GM23248 (cell line): ENCODE data around the gene VPS8. TPM values are rescaled to one million over a fixed set of nuclear protein-coding genes. Genes with fewer than 3 reads are reported as not detected.

ENCODE experiments used
- DNase-seq: peaks from one replicate; pipeline ENCODE4 v3.0.0-alpha.2; 2015
- H2AFZ ChIP-seq: fragments of 200-600 bp; sonication (generic); 2 replicates; pipeline ENCODE4 v1.6.1; 2016; ENCODE audit warnings: antibody characterized with exemption
- H3F3A ChIP-seq: fragments of 200-600 bp; sonication (generic); 2 replicates; pipeline ENCODE4 v1.6.1; 2016; ENCODE audit warnings: mild to moderate bottlenecking, antibody characterized with exemption, mixed run types; ENCODE audit not compliant: insufficient read depth
- H3K27ac ChIP-seq: fragments of 200-600 bp; sonication (generic); 2 replicates; pipeline ENCODE4 v1.5.1; 2016; ENCODE audit warnings: mild to moderate bottlenecking
- H3K27me3 ChIP-seq: fragments of 200-600 bp; sonication (generic); replicated peaks from 2 replicates; pipeline ENCODE4 v1.6.1; 2016; ENCODE audit warnings: mild to moderate bottlenecking; ENCODE audit not compliant: insufficient read depth
- H3K36me3 ChIP-seq: fragments of 200-600 bp; sonication (generic); 2 replicates; pipeline ENCODE4 v1.6.1; 2016; ENCODE audit warnings: low read depth, mild to moderate bottlenecking
- H3K4me1 ChIP-seq: fragments of 200-600 bp; sonication (generic); 2 replicates; pipeline ENCODE4 v1.6.1; 2016; ENCODE audit warnings: mild to moderate bottlenecking; ENCODE audit not compliant: insufficient read depth
- H3K4me2 ChIP-seq: fragments of 200-600 bp; sonication (generic); one replicate; pipeline ENCODE4 v1.6.1; 2016; ENCODE audit warnings: mild to moderate bottlenecking; ENCODE audit not compliant: unreplicated experiment
- H3K4me3 ChIP-seq: fragments of 200-600 bp; sonication (generic); 2 replicates; pipeline ENCODE4 v1.5.1; 2016; ENCODE audit warnings: mild to moderate bottlenecking
- H3K79me2 ChIP-seq: fragments of 200-600 bp; sonication (generic); 2 replicates; pipeline ENCODE4 v1.6.1; 2016; ENCODE audit warnings: mild to moderate bottlenecking; ENCODE audit not compliant: insufficient read depth
- H3K9ac ChIP-seq: fragments of 200-600 bp; sonication (generic); 2 replicates; pipeline ENCODE4 v1.6.1; 2016; ENCODE audit warnings: mild to moderate bottlenecking
- H3K9me2 ChIP-seq: fragments of 200-600 bp; sonication (generic); 2 replicates; pipeline ENCODE4 v1.6.1; 2016; ENCODE audit warnings: mixed run types, mild to moderate bottlenecking, moderate library complexity; ENCODE audit not compliant: insufficient read depth
- H3K9me3 ChIP-seq: fragments of 200-600 bp; sonication (generic); one replicate; pipeline ENCODE4 v1.6.1; 2017; ENCODE audit warnings: low read depth
- H4K20me1 ChIP-seq: fragments of 200-600 bp; sonication (generic); 2 replicates; pipeline ENCODE4 v1.6.0; 2016; ENCODE audit not compliant: insufficient read depth
- EZH2 ChIP-seq: fragments of 200-600 bp; sonication (generic); IDR thresholded peaks from 2 replicates; pipeline ENCODE4 v1.6.1; 2018; ENCODE audit warnings: antibody characterized with exemption, mild to moderate bottlenecking; ENCODE audit not compliant: insufficient read depth, poor library complexity, severe bottlenecking
- EZH2phosphoT487 ChIP-seq: fragments of 200-600 bp; sonication (generic); IDR thresholded peaks from 2 replicates; pipeline ENCODE4 v1.6.1; 2018; ENCODE audit warnings: antibody characterized with exemption, moderate library complexity, mild to moderate bottlenecking, low read depth; ENCODE audit not compliant: insufficient read depth
- WGBS, 2 experiments: methylation state at CpG; one replicate each; pipeline ENCODE4 v1.1.6; 2015 to 2017; ENCODE audit warnings: low lambda C conversion rate in 2 of 2, low coverage in 1 of 2; ENCODE audit errors: missing lambda C conversion rate in 2 of 2; 5-methylcytosine and 5-hydroxymethylcytosine counted together
- in situ Hi-C: fragments of 300-500 bp; cut with MboI; formaldehyde crosslinking; loops from 2 replicates; pipeline ENCODE4 v1.15.0; 2020
- polyA plus RNA-seq: library from polyadenylated mRNA; unstranded; fragments of >200 nt; fragmentation: Nextera tagmentation; extraction: Ambion mirVana; gene quantifications from 2 replicates; pipeline ENCODE4 v1.2.1, GENCODE V29; 2016
- total RNA-seq: library from RNA; depleted of rRNA; stranded (reverse); fragments of >200 nt; shearing (Covaris generic); gene quantifications from 2 replicates; pipeline ENCODE4 v1.2.3, GENCODE V29; 2014

Gene VPS8
- total and polyA plus RNA-seq, 2 experiments from 2014 or later, result 17.8 to 45.5 TPM

GRCh38 chr3:184814214-184814613 lies 2.2 kb downstream of the VPS8 start:
- Histone ChIP-seq H3K4me3 (no peak overlapping the region), H3K9ac (no peak overlapping the region), H3K4me1 (peaks cover 6% of the 10 kb centered on the region; the same call in 1 of the 2 replicates), H3K27me3 (no peaks in the 10 kb centered on the region), H3K27ac (no peak overlapping the region), H3K79me2 (peaks cover 39% of the 10 kb centered on the region), H2AFZ (no peak overlapping the region), H3F3A (no peaks in the 10 kb centered on the region), H4K20me1 (no peaks in the 10 kb centered on the region), H3K9me2 (no peaks in the 10 kb centered on the region), H3K9me3 (no peaks in the 10 kb centered on the region), H3K4me2 (no peak overlapping the region), H3K36me3 (no peaks in the 10 kb centered on the region)
- in situ Hi-C loops, result no loop called here
- no peak for TF ChIP-seq EZH2
- no peak for TF ChIP-seq EZH2phosphoT487
- DNase-seq, result no peak

- Histone ChIP-seq H3K4me2 (no peak overlapping the region), H3K9me2 (no peaks in the 10 kb centered on the region), H2AFZ (no peak overlapping the region), H4K20me1 (no peaks in the 10 kb centered on the region), H3K9ac (no peak overlapping the region), H3K4me1 (peaks cover 6% of the 10 kb centered on the region; the same call in 1 of the 2 replicates), H3K4me3 (no peak overlapping the region), H3K9me3 (no peaks in the 10 kb centered on the region), H3K36me3 (no peaks in the 10 kb centered on the region), H3K27ac (no peak overlapping the region), H3K79me2 (peaks cover 39% of the 10 kb centered on the region), H3F3A (no peaks in the 10 kb centered on the region), H3K27me3 (no peaks in the 10 kb centered on the region)
- 78 to 83% methylated on average over 7 of the region's 7 CpGs for WGBS, 2 experiments
- TF ChIP-seq EZH2phosphoT487 (no peak), EZH2 (no peak)
- in situ Hi-C loops, result no loop called here
- peak; percentile 77 for DNase-seq
Observed at GRCh38 chr3:184815046-184815930, 3.3 kb downstream of the VPS8 start.

- no peak overlapping the region for H2AFZ ChIP-seq
- no peaks in the 10 kb centered on the region for H4K20me1 ChIP-seq
- no peak overlapping the region for H3K4me3 ChIP-seq
- WGBS, 2 experiments, result 80 to 86% methylated on average over 5 of the region's 5 CpGs
- DNase-seq, result no peak
- H3F3A ChIP-seq, result no peaks in the 10 kb centered on the region
- in situ Hi-C loops, result no loop called here
- H3K27ac ChIP-seq, result no peak overlapping the region
- no peaks in the 10 kb centered on the region for H3K27me3 ChIP-seq
- H3K4me2 ChIP-seq, result no peak overlapping the region
- no peak for TF ChIP-seq EZH2
- TF ChIP-seq EZH2phosphoT487, result no peak
- no peaks in the 10 kb centered on the region for H3K36me3 ChIP-seq
- no peaks in the 10 kb centered on the region for H3K9me2 ChIP-seq
- peaks cover 6% of the 10 kb centered on the region; the same call in 1 of the 2 replicates for H3K4me1 ChIP-seq
- H3K79me2 ChIP-seq, result peaks cover 39% of the 10 kb centered on the region
- H3K9me3 ChIP-seq, result no peaks in the 10 kb centered on the region
- H3K9ac ChIP-seq, result no peak overlapping the region
Observed at GRCh38 chr3:184816614-184817013, 4.6 kb downstream of the VPS8 start.

- no peak overlapping the region for H3K9ac ChIP-seq
- H3K9me3 ChIP-seq, result no peaks in the 10 kb centered on the region
- H4K20me1 ChIP-seq, result no peaks in the 10 kb centered on the region
- H3K4me3 ChIP-seq, result no peak overlapping the region
- H3K79me2 ChIP-seq, result peaks cover 5% of the 10 kb centered on the region; the same call in 1 of the 2 replicates
- no peaks in the 10 kb centered on the region for H3K9me2 ChIP-seq
- H2AFZ ChIP-seq, result no peak overlapping the region
- in situ Hi-C loops, result no loop called here
- H3K4me2 ChIP-seq, result no peak overlapping the region
- no peaks in the 10 kb centered on the region for H3K36me3 ChIP-seq
- H3F3A ChIP-seq, result no peaks in the 10 kb centered on the region
- DNase-seq, result no peak
- no peaks in the 10 kb centered on the region for H3K4me1 ChIP-seq
- no peaks in the 10 kb centered on the region for H3K27me3 ChIP-seq
- H3K27ac ChIP-seq, result no peak overlapping the region
- TF ChIP-seq EZH2 (no peak), EZH2phosphoT487 (no peak)
Observed at GRCh38 chr3:184820525-184820924, 8.6 kb downstream of the VPS8 start.

- WGBS, 2 experiments, result 88 to 96% methylated on average over 4 of the region's 4 CpGs
- H4K20me1 ChIP-seq, result no peaks in the 10 kb centered on the region
- no peaks in the 10 kb centered on the region for H3K36me3 ChIP-seq
Observed at GRCh38 chr3:184821034-184821433, 9.1 kb downstream of the VPS8 start.

More at GRCh38 chr3:184821034-184821433, 9.1 kb downstream of the VPS8 start:
- Histone ChIP-seq H3K9me3 (no peaks in the 10 kb centered on the region), H3K79me2 (peaks cover 3% of the 10 kb centered on the region; the same call in 1 of the 2 replicates), H3F3A (no peaks in the 10 kb centered on the region), H3K27me3 (no peaks in the 10 kb centered on the region), H3K4me3 (no peak overlapping the region), H3K9ac (no peak overlapping the region), H3K4me2 (no peak overlapping the region), H2AFZ (no peak overlapping the region), H3K27ac (no peak overlapping the region), H3K4me1 (no peaks in the 10 kb centered on the region), H3K9me2 (no peaks in the 10 kb centered on the region)
- TF ChIP-seq EZH2phosphoT487 (no peak), EZH2 (no peak)
- no peak for DNase-seq
- in situ Hi-C loops, result no loop called here
